GM12878 (cell line): ENCODE results near the gene BHLHA9. TPM values are rescaled to one million over a fixed set of nuclear protein-coding genes. Genes with fewer than 3 reads are reported as not detected.

Experiments
- BMI1 ChIP-seq: fragments of 450-650 bp; IDR thresholded peaks from 2 replicates; pipeline ENCODE4 v1.6.1; 2016; ENCODE audit warnings: mild to moderate bottlenecking, moderate library complexity, borderline replicate concordance
- EGR1 ChIP-seq, 2 experiments: IDR thresholded peaks; 1 replicate in 1 of 2; 2 replicates in 1 of 2; pipeline ENCODE4 v1.6.1; 2011 to 2012; ENCODE audit warnings: low read depth in 2 of 2, low read length in 2 of 2, borderline replicate concordance in 1 of 2, mild to moderate bottlenecking in 1 of 2, moderate library complexity in 1 of 2
- JUND ChIP-seq: IDR thresholded peaks from 2 replicates; pipeline ENCODE4 v1.6.1; 2012; ENCODE audit warnings: low read depth, mild to moderate bottlenecking, low read length, improper control_type of control experiment, moderate library complexity
- KAT2A ChIP-seq: conservative IDR thresholded peaks from 2 replicates; pipeline ENCODE4 v1.6.1; 2011; ENCODE audit warnings: low read depth, low read length; ENCODE audit not compliant: control insufficient read depth
- KLF5 ChIP-seq: fragments of 450-650 bp; IDR thresholded peaks from 2 replicates; pipeline ENCODE4 v1.6.1; 2014; ENCODE audit warnings: mild to moderate bottlenecking; ENCODE audit not compliant: partially characterized antibody
- PAX5 ChIP-seq: IDR thresholded peaks from 2 replicates; pipeline ENCODE4 v1.6.1; 2011; ENCODE audit warnings: low read depth, low read length, borderline replicate concordance
- SRF ChIP-seq, 2 experiments: IDR thresholded peaks; 2 replicates each; pipeline ENCODE4 v1.6.1; 2011; ENCODE audit warnings: low read depth in 2 of 2, low read length in 2 of 2, mild to moderate bottlenecking in 1 of 2, moderate library complexity in 1 of 2
- TCF7 ChIP-seq: IDR thresholded peaks from 2 replicates; pipeline ENCODE4 v1.6.1; 2014; ENCODE audit warnings: antibody characterized with exemption, borderline replicate concordance
- ZNF207 ChIP-seq: fragments of 450-650 bp; IDR thresholded peaks from 2 replicates; pipeline ENCODE4 v1.6.1; 2014; ENCODE audit warnings: antibody characterized with exemption, mild to moderate bottlenecking, borderline replicate concordance
- ZNF217 ChIP-seq: fragments of 450-650 bp; IDR thresholded peaks from 2 replicates; pipeline ENCODE4 v1.6.1; 2017; ENCODE audit warnings: antibody characterized with exemption, mild to moderate bottlenecking
- polyA plus RNA-seq, 11 experiments: library from polyadenylated mRNA; depleted of rRNA in 4 of 11; unstranded in 6 of 11; stranded (reverse) in 5 of 11; fragments of >200 nt; fragmentation: Nextera tagmentation in 4 of 11; fragmentation: Illumina TruSeq in 1 of 11; extraction: Ambion mirVana in 4 of 11; extraction: Trizol in 1 of 11; gene quantifications; 1 replicate in 1 of 11; 2 replicates in 10 of 11; pipeline versions ENCODE4 v1.2.1 to v1.2.3, GENCODE V29; 2011 to 2016; ENCODE audit warnings: inconsistent platforms in 2 of 11, missing spikeins in 2 of 11, low read depth in 1 of 11
- total RNA-seq, 4 experiments: library from RNA; depleted of rRNA in 3 of 4; stranded (reverse); fragments of >200 nt in 3 of 4; fragmentation: Illumina TruSeq in 1 of 4; extraction: Trizol in 1 of 4; gene quantifications; 2 replicates each; pipeline versions ENCODE4 v1.2.1 to v1.2.3, GENCODE V29; 2013 to 2021
- TF ChIP-seq, protein P1 (sequence below): fragments of 450-650 bp; IDR thresholded peaks from 2 replicates; pipeline ENCODE4 v1.6.1; 2017; ENCODE audit warnings: mild to moderate bottlenecking, moderate library complexity
- TF ChIP-seq, protein P2 (sequence below): fragments of 150-350 bp; IDR thresholded peaks from 2 replicates; pipeline ENCODE4 v1.6.1; 2016; ENCODE audit warnings: low read depth, low read length
- TF ChIP-seq, protein P3 (sequence below): fragments of 450-650 bp; IDR thresholded peaks from 2 replicates; pipeline ENCODE4 v1.6.1; 2018; ENCODE audit warnings: mild to moderate bottlenecking, low read depth, moderate library complexity; ENCODE audit not compliant: partially characterized antibody
- TF ChIP-seq, protein P4 (sequence below): fragments of 450-650 bp; formaldehyde crosslinking; IDR thresholded peaks from 2 replicates; pipeline ENCODE4 v1.5.0; 2022; ENCODE audit warnings: mild to moderate bottlenecking, missing genetic modification characterization

BHLHA9 gene
- total and polyA plus RNA-seq, 10 of the 15 experiments (the other 5 are each of a cell fraction or from before 2014, with no cell fraction given), result not detected

DNA sequence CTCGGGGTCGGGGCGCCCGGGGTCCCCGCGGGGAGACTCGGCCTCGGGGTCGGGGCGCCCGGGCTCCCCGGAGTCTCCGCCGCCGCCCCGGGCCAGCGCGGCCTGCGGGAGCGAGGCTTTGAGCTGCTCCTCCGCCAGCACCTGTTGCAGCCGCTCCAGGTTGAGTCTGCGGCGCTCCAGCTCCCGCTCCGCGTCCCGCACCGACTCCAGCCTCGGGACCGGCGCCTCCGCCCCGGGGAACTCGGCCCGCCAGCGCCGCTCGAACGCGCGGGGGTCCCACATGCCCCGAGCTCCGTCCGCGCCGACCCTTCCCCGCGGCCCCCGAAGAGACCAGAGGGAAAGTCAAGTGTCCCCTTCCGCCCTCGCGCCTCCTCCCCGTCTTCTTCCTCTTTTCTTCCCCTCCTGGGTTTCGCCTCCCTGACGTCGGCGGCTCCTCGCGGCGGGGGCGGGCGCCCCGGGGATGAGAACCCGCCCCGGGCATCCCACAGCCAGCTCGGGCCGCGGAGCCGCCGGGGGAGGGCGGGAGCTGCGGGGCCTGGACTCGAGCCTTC lies 40.8 kb upstream of the BHLHA9 start (continued):
- TF ChIP-seq, protein P1, sequence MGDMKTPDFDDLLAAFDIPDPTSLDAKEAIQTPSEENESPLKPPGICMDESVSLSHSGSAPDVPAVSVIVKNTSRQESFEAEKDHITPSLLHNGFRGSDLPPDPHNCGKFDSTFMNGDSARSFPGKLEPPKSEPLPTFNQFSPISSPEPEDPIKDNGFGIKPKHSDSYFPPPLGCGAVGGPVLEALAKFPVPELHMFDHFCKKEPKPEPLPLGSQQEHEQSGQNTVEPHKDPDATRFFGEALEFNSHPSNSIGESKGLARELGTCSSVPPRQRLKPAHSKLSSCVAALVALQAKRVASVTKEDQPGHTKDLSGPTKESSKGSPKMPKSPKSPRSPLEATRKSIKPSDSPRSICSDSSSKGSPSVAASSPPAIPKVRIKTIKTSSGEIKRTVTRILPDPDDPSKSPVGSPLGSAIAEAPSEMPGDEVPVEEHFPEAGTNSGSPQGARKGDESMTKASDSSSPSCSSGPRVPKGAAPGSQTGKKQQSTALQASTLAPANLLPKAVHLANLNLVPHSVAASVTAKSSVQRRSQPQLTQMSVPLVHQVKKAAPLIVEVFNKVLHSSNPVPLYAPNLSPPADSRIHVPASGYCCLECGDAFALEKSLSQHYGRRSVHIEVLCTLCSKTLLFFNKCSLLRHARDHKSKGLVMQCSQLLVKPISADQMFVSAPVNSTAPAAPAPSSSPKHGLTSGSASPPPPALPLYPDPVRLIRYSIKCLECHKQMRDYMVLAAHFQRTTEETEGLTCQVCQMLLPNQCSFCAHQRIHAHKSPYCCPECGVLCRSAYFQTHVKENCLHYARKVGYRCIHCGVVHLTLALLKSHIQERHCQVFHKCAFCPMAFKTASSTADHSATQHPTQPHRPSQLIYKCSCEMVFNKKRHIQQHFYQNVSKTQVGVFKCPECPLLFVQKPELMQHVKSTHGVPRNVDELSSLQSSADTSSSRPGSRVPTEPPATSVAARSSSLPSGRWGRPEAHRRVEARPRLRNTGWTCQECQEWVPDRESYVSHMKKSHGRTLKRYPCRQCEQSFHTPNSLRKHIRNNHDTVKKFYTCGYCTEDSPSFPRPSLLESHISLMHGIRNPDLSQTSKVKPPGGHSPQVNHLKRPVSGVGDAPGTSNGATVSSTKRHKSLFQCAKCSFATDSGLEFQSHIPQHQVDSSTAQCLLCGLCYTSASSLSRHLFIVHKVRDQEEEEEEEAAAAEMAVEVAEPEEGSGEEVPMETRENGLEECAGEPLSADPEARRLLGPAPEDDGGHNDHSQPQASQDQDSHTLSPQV, result no peak
- TF ChIP-seq ZNF217 (no peak), ZNF207 (0 out of 2 replicates have a peak, but pooled peaks have one; percentile 35), JUND (no peak), SRF (IDR thresholded peaks at IDR 0.05; ENCODE audit: low read depth in 2 of 2, low read length in 2 of 2) (no peak), TCF7 (no peak), KLF5 (no peak), EGR1 (IDR thresholded peaks at IDR 0.05; ENCODE audit: borderline replicate concordance in 1 of 2, low read depth in 2 of 2, low read length in 2 of 2) (peak in 1 of 2 experiments; percentile 94; a peak in 2 of 3 replicates), BMI1 (no peak), PAX5 (no peak), KAT2A (no peak)
- TF ChIP-seq, protein P2, sequence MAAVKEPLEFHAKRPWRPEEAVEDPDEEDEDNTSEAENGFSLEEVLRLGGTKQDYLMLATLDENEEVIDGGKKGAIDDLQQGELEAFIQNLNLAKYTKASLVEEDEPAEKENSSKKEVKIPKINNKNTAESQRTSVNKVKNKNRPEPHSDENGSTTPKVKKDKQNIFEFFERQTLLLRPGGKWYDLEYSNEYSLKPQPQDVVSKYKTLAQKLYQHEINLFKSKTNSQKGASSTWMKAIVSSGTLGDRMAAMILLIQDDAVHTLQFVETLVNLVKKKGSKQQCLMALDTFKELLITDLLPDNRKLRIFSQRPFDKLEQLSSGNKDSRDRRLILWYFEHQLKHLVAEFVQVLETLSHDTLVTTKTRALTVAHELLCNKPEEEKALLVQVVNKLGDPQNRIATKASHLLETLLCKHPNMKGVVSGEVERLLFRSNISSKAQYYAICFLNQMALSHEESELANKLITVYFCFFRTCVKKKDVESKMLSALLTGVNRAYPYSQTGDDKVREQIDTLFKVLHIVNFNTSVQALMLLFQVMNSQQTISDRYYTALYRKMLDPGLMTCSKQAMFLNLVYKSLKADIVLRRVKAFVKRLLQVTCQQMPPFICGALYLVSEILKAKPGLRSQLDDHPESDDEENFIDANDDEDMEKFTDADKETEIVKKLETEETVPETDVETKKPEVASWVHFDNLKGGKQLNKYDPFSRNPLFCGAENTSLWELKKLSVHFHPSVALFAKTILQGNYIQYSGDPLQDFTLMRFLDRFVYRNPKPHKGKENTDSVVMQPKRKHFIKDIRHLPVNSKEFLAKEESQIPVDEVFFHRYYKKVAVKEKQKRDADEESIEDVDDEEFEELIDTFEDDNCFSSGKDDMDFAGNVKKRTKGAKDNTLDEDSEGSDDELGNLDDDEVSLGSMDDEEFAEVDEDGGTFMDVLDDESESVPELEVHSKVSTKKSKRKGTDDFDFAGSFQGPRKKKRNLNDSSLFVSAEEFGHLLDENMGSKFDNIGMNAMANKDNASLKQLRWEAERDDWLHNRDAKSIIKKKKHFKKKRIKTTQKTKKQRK, result no peak
- TF ChIP-seq, protein P3, sequence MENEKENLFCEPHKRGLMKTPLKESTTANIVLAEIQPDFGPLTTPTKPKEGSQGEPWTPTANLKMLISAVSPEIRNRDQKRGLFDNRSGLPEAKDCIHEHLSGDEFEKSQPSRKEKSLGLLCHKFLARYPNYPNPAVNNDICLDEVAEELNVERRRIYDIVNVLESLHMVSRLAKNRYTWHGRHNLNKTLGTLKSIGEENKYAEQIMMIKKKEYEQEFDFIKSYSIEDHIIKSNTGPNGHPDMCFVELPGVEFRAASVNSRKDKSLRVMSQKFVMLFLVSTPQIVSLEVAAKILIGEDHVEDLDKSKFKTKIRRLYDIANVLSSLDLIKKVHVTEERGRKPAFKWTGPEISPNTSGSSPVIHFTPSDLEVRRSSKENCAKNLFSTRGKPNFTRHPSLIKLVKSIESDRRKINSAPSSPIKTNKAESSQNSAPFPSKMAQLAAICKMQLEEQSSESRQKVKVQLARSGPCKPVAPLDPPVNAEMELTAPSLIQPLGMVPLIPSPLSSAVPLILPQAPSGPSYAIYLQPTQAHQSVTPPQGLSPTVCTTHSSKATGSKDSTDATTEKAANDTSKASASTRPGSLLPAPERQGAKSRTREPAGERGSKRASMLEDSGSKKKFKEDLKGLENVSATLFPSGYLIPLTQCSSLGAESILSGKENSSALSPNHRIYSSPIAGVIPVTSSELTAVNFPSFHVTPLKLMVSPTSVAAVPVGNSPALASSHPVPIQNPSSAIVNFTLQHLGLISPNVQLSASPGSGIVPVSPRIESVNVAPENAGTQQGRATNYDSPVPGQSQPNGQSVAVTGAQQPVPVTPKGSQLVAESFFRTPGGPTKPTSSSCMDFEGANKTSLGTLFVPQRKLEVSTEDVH, result no peak
- TF ChIP-seq, protein P4, sequence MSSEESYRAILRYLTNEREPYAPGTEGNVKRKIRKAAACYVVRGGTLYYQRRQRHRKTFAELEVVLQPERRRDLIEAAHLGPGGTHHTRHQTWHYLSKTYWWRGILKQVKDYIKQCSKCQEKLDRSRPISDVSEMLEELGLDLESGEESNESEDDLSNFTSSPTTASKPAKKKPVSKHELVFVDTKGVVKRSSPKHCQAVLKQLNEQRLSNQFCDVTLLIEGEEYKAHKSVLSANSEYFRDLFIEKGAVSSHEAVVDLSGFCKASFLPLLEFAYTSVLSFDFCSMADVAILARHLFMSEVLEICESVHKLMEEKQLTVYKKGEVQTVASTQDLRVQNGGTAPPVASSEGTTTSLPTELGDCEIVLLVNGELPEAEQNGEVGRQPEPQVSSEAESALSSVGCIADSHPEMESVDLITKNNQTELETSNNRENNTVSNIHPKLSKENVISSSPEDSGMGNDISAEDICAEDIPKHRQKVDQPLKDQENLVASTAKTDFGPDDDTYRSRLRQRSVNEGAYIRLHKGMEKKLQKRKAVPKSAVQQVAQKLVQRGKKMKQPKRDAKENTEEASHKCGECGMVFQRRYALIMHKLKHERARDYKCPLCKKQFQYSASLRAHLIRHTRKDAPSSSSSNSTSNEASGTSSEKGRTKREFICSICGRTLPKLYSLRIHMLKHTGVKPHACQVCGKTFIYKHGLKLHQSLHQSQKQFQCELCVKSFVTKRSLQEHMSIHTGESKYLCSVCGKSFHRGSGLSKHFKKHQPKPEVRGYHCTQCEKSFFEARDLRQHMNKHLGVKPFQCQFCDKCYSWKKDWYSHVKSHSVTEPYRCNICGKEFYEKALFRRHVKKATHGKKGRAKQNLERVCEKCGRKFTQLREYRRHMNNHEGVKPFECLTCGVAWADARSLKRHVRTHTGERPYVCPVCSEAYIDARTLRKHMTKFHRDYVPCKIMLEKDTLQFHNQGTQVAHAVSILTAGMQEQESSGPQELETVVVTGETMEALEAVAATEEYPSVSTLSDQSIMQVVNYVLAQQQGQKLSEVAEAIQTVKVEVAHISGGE, result no peak
